GM12875 (cell line): ENCODE data around the gene LAMTOR4.

Experiments
- H3K4me3 ChIP-seq: one replicate; pipeline ENCODE4 v1.5.1; 2011; ENCODE audit warnings: low read depth, low read length, control low read depth
- CTCF ChIP-seq: IDR thresholded peaks from 2 replicates; pipeline ENCODE4 v1.5.1; 2011; ENCODE audit warnings: low read depth, mild to moderate bottlenecking, control low read depth, inconsistent platforms, low read length, moderate library complexity, borderline replicate concordance; ENCODE audit not compliant: insufficient read depth

The LAMTOR4 gene

GRCh38 chr7:100169147-100169850 is 20.6 kb downstream of the LAMTOR4 start:
- TF ChIP-seq CTCF = no peak

GRCh38 chr7:100170101-100170897 is 21.6 kb downstream of the LAMTOR4 start:
- no peak for TF ChIP-seq CTCF
- H3K4me3 ChIP-seq = no peak overlapping the region

More at GRCh38 chr7:100169147-100169850, 20.6 kb downstream of the LAMTOR4 start:
- H3K4me3 ChIP-seq = no peak overlapping the region

GRCh38 chr7:100171087-100171681 is 22.5 kb downstream of the LAMTOR4 start:
- peak overlapping the region; percentile 43 for H3K4me3 ChIP-seq
- no peak for TF ChIP-seq CTCF

- H3K4me3 ChIP-seq = peak overlapping the region; percentile 10
- TF ChIP-seq CTCF = no peak
These were observed 23.1 kb downstream of the LAMTOR4 start for GRCh38 chr7:100171840-100172239.

- no peak for TF ChIP-seq CTCF
- no peak overlapping the region for H3K4me3 ChIP-seq
These were observed 25.2 kb downstream of the LAMTOR4 start for GRCh38 chr7:100173806-100174495.

GRCh38 chr7:100174582-100174981 is 25.9 kb downstream of the LAMTOR4 start:
- H3K4me3 ChIP-seq = no peak overlapping the region
- no peak for TF ChIP-seq CTCF
